H9 (cell line): ENCODE results near the gene BCAS4. TPM values are rescaled to one million over a fixed set of nuclear protein-coding genes. Genes with fewer than 3 reads are reported as not detected.

Experiments
- DNase-seq: peaks from one replicate; pipeline ENCODE4 v3.0.0-alpha.2; 2017
- H2AFZ ChIP-seq: one replicate; pipeline ENCODE4 v1.6.1; 2013; ENCODE audit warnings: mild to moderate bottlenecking, low read length, control low read depth, moderate library complexity
- H2AK5ac ChIP-seq: 2 replicates; pipeline ENCODE4 v1.6.1; 2013; ENCODE audit warnings: low read length, control low read depth, mixed read lengths; ENCODE audit not compliant: insufficient read length
- H2BK120ac ChIP-seq: one replicate; pipeline ENCODE4 v1.6.1; 2013; ENCODE audit warnings: low read depth, mild to moderate bottlenecking, low read length, control low read depth, inconsistent platforms; ENCODE audit not compliant: poor library complexity, severe bottlenecking
- H2BK12ac ChIP-seq: 2 replicates; pipeline ENCODE4 v1.6.1; 2013; ENCODE audit warnings: low read length, control low read depth, mixed read lengths, low read depth; ENCODE audit not compliant: insufficient read length
- H2BK15ac ChIP-seq: 2 replicates; pipeline ENCODE4 v1.6.1; 2013; ENCODE audit warnings: low read depth, low read length, control low read depth
- H2BK20ac ChIP-seq: one replicate; pipeline ENCODE4 v1.6.1; 2013; ENCODE audit warnings: low read depth, mild to moderate bottlenecking, low read length, control low read depth, inconsistent platforms; ENCODE audit not compliant: poor library complexity, severe bottlenecking
- H2BK5ac ChIP-seq: 2 replicates; pipeline ENCODE4 v1.6.1; 2013; ENCODE audit warnings: low read length, control low read depth, mixed read lengths; ENCODE audit not compliant: insufficient read length
- H3K14ac ChIP-seq: 2 replicates; pipeline ENCODE4 v1.6.1; 2013; ENCODE audit warnings: low read length, control low read depth; ENCODE audit not compliant: insufficient read depth
- H3K18ac ChIP-seq: 2 replicates; pipeline ENCODE4 v1.6.1; 2013; ENCODE audit warnings: low read depth, mild to moderate bottlenecking, mixed read lengths, low read length, control low read depth; ENCODE audit not compliant: insufficient read length
- H3K23ac ChIP-seq: 2 replicates; pipeline ENCODE4 v1.6.1; 2013; ENCODE audit warnings: low read length, control low read depth, mixed read lengths, low read depth; ENCODE audit not compliant: insufficient read length
- H3K23me2 ChIP-seq: 2 replicates; pipeline ENCODE4 v1.6.1; 2013; ENCODE audit warnings: low read depth, mild to moderate bottlenecking, mixed read lengths, low read length, control low read depth; ENCODE audit not compliant: insufficient read length, poor library complexity, severe bottlenecking
- H3K27ac ChIP-seq: 2 replicates; pipeline ENCODE4 v1.5.1; 2013; ENCODE audit warnings: low read length, control low read depth, mixed read lengths, low read depth; ENCODE audit not compliant: insufficient read length
- H3K27me3 ChIP-seq: 2 replicates; pipeline ENCODE4 v1.6.1; 2013; ENCODE audit warnings: low read length, control low read depth, inconsistent platforms; ENCODE audit not compliant: insufficient read depth
- H3K4ac ChIP-seq: 2 replicates; pipeline ENCODE4 v1.6.1; 2013; ENCODE audit warnings: low read depth, mild to moderate bottlenecking, control low read depth, inconsistent platforms, low read length, moderate library complexity
- H3K4me1 ChIP-seq: 2 replicates; pipeline ENCODE4 v1.6.1; 2013; ENCODE audit warnings: low read length, control low read depth, inconsistent platforms; ENCODE audit not compliant: insufficient read depth
- H3K4me2 ChIP-seq: 2 replicates; pipeline ENCODE4 v1.6.1; 2013; ENCODE audit warnings: low read length, control low read depth, mixed read lengths; ENCODE audit not compliant: insufficient read length, insufficient read depth
- H3K56ac ChIP-seq: 2 replicates; pipeline ENCODE4 v1.6.1; 2013; ENCODE audit warnings: low read depth, mild to moderate bottlenecking, mixed read lengths, low read length, control low read depth; ENCODE audit not compliant: insufficient read length
- H3K79me1 ChIP-seq: 2 replicates; pipeline ENCODE4 v1.6.1; 2013; ENCODE audit warnings: low read depth, mild to moderate bottlenecking, moderate library complexity, low read length, control low read depth, inconsistent platforms; ENCODE audit not compliant: insufficient read depth, poor library complexity, severe bottlenecking
- H3K79me2 ChIP-seq: 2 replicates; pipeline ENCODE4 v1.6.1; 2013; ENCODE audit warnings: low read length, control low read depth, inconsistent platforms; ENCODE audit not compliant: insufficient read depth
- H3K9ac ChIP-seq: 2 replicates; pipeline ENCODE4 v1.6.1; 2013; ENCODE audit warnings: low read length, control low read depth, mixed read lengths; ENCODE audit not compliant: insufficient read length; ENCODE audit errors: extremely low read depth
- H3K9me3 ChIP-seq: one replicate; pipeline ENCODE4 v1.6.1; 2013; ENCODE audit warnings: low read depth, low read length, inconsistent platforms; ENCODE audit not compliant: control insufficient read depth
- H3T11ph ChIP-seq: one replicate; pipeline ENCODE4 v1.6.1; 2013; ENCODE audit warnings: mild to moderate bottlenecking, low read length, control low read depth, inconsistent platforms
- H4K20me1 ChIP-seq: one replicate; pipeline ENCODE4 v1.6.1; 2013; ENCODE audit not compliant: control insufficient read depth, insufficient read length, insufficient read depth
- H4K5ac ChIP-seq: 2 replicates; pipeline ENCODE4 v1.6.1; 2013; ENCODE audit warnings: low read depth, mild to moderate bottlenecking, mixed read lengths, low read length, control low read depth; ENCODE audit not compliant: insufficient read length
- H4K8ac ChIP-seq: replicated peaks from 2 replicates; pipeline ENCODE4 v1.6.1; 2013; ENCODE audit warnings: low read length, control low read depth, mixed read lengths, low read depth; ENCODE audit not compliant: insufficient read length
- H4K91ac ChIP-seq: 2 replicates; pipeline ENCODE4 v1.6.1; 2013; ENCODE audit warnings: low read depth, mild to moderate bottlenecking, moderate library complexity, mixed read lengths, low read length, control low read depth; ENCODE audit not compliant: insufficient read length
- H3K27ac Mint-ChIP-seq, 3 experiments: 2 replicates in 2 of 3; 3 replicates in 1 of 3; pipeline ENCODE4 v1.8.0; 2020 to 2021; ENCODE audit warnings: mixed read lengths in 3 of 3, mild to moderate bottlenecking in 1 of 3, moderate library complexity in 1 of 3
- H3K27me3 Mint-ChIP-seq: 2 replicates; pipeline ENCODE4 v1.8.0; 2021; ENCODE audit warnings: low read depth, mild to moderate bottlenecking, moderate library complexity, mixed read lengths
- H3K36me3 Mint-ChIP-seq, 3 experiments: 2 replicates in 2 of 3; 3 replicates in 1 of 3; pipeline ENCODE4 v1.8.0; 2020 to 2021; ENCODE audit warnings: low read depth in 3 of 3, mixed read lengths in 3 of 3; ENCODE audit not compliant: insufficient read depth in 1 of 3
- H3K4me1 Mint-ChIP-seq, 2 experiments: 2 replicates each; pipeline ENCODE4 v1.8.0; 2020; ENCODE audit warnings: mixed read lengths in 2 of 2
- H3K4me3 Mint-ChIP-seq, 2 experiments: 2 replicates in 1 of 2; 3 replicates in 1 of 2; pipeline ENCODE4 v1.8.0; 2020 to 2021; ENCODE audit warnings: mild to moderate bottlenecking in 2 of 2, mixed read lengths in 2 of 2, moderate library complexity in 1 of 2
- H3K9me3 Mint-ChIP-seq, 2 experiments: 2 replicates in 1 of 2; 3 replicates in 1 of 2; pipeline ENCODE4 v1.8.0; 2020; ENCODE audit warnings: mild to moderate bottlenecking in 2 of 2, mixed read lengths in 2 of 2, moderate library complexity in 1 of 2
- WGBS: extraction: QIAGEN DNeasy Blood & Tissue Kit; methylation state at CpG from one replicate; pipeline ENCODE4 v1.1.7; 2013; ENCODE audit warnings: missing lambda C conversion rate, low lambda C conversion rate, mixed read lengths; ENCODE audit not compliant: insufficient read length; ENCODE audit errors: extremely low coverage; 5-methylcytosine and 5-hydroxymethylcytosine counted together
- total RNA-seq: library from RNA; stranded (reverse); gene quantifications from 2 replicates; pipeline ENCODE4 v1.2.1, GENCODE V29; 2021
- TF ChIP-seq, protein P1 (sequence below): fragments of 200-600 bp; sonication (generic); conservative IDR thresholded peaks from 3 replicates; pipeline ENCODE4 v1.8.0; 2021; ENCODE audit warnings: antibody characterized with exemption, mild to moderate bottlenecking

Gene BCAS4
- total RNA-seq, 1 experiment from 2014 or later = 16.9 TPM

DNA sequence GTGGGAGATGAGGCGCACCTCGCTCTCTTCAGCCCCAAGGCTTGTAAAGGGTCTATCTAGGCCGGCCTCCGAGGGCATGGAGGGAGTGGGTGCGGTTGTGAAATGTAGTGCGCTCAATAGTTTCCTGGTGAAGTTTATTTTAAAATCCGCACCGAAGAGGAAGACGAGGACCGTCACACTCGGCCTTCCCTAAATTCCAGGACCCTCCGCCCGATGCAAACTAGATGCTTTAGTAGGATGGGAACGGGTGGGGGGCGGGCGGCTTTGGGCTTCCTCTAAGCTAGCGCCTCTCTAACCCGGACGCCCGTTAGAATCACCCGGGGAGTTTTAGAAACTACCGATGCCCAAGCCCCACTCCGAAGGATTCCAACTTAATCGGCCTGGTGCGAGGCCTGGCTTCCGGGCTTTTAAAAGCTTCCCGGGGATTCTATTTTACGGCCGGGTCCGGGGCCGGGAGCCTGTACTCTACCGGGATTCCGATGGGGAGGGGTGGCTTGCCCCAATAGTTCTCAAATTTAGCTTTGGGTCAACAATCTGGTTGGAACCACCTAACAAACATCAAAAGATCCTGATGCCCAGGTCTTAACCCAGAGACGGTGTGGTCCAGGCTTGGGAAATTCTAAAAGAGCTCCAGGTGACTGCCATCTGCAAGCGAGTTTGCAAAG is 548 bp upstream of the BCAS4 start:
- Mint-ChIP-seq H3K27me3 (peaks cover 11% of the 10 kb centered on the region; the same call in 1 of the 2 replicates), H3K27ac (peak overlapping the region in 2 of 3 experiments; percentile 74 to 85; a peak in 3 of 7 replicates), H3K4me3 (peak overlapping the region; percentile 47 to 76), H3K9me3 (no peaks in the 10 kb centered on the region), H3K4me1 (peaks cover 17 to 34% of the 10 kb centered on the region in 2 experiments), H3K36me3 (peaks cover 0 to 3% (median 3%) of the 10 kb centered on the region in 3 experiments; a peak in 4 of 7 replicates)
- no CpG with 5 or more reads among the region's 35 CpGs for WGBS
- H3K23ac ChIP-seq = no peak overlapping the region
- H3K27me3 ChIP-seq = no peaks in the 10 kb centered on the region
- no peak overlapping the region for H2BK5ac ChIP-seq
- no peak overlapping the region for H2BK20ac ChIP-seq
- no peak overlapping the region for H2AK5ac ChIP-seq
- H3K4ac ChIP-seq = no peak overlapping the region
- H3K4me2 ChIP-seq = peak overlapping the region; percentile 29
- no peaks in the 10 kb centered on the region for H3K4me1 ChIP-seq
- no peak overlapping the region for H3T11ph ChIP-seq
- H3K9ac ChIP-seq = no peak overlapping the region
- no peak overlapping the region for H2BK120ac ChIP-seq
- no peak overlapping the region for H2BK15ac ChIP-seq
- no peak overlapping the region for H2BK12ac ChIP-seq
- H3K56ac ChIP-seq = no peak overlapping the region
- no peak for DNase-seq
- no peak overlapping the region for H3K27ac ChIP-seq
- no peaks in the 10 kb centered on the region for H3K23me2 ChIP-seq
- H2AFZ ChIP-seq = no peak overlapping the region
- H3K14ac ChIP-seq = no peak overlapping the region
- no peaks in the 10 kb centered on the region for H3K79me1 ChIP-seq
- no peak overlapping the region for H4K91ac ChIP-seq
- TF ChIP-seq, protein P1, sequence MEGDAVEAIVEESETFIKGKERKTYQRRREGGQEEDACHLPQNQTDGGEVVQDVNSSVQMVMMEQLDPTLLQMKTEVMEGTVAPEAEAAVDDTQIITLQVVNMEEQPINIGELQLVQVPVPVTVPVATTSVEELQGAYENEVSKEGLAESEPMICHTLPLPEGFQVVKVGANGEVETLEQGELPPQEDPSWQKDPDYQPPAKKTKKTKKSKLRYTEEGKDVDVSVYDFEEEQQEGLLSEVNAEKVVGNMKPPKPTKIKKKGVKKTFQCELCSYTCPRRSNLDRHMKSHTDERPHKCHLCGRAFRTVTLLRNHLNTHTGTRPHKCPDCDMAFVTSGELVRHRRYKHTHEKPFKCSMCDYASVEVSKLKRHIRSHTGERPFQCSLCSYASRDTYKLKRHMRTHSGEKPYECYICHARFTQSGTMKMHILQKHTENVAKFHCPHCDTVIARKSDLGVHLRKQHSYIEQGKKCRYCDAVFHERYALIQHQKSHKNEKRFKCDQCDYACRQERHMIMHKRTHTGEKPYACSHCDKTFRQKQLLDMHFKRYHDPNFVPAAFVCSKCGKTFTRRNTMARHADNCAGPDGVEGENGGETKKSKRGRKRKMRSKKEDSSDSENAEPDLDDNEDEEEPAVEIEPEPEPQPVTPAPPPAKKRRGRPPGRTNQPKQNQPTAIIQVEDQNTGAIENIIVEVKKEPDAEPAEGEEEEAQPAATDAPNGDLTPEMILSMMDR = no peak
- H3K9me3 ChIP-seq = no peaks in the 10 kb centered on the region
- H4K8ac ChIP-seq = no peak overlapping the region
- H4K5ac ChIP-seq = no peak overlapping the region
- H3K18ac ChIP-seq = no peak overlapping the region
- no peaks in the 10 kb centered on the region for H4K20me1 ChIP-seq
- no peaks in the 10 kb centered on the region for H3K79me2 ChIP-seq
